GM06990 (cell line): ENCODE measurements around the gene GULP1.

ENCODE experiments used
- DNase-seq: peaks from one replicate; pipeline ENCODE4 v3.0.0-alpha.2; 2011; ENCODE audit not compliant: insufficient read length; ENCODE audit errors: extremely low read depth
- H3K27me3 ChIP-seq: replicated peaks from 2 replicates; pipeline ENCODE4 v1.6.0; 2011; ENCODE audit warnings: low read length; ENCODE audit not compliant: control insufficient read depth, insufficient read depth
- H3K36me3 ChIP-seq: 2 replicates; pipeline ENCODE4 v1.5.1; 2011; ENCODE audit warnings: low read length; ENCODE audit not compliant: control insufficient read depth, insufficient read depth
- H3K4me3 ChIP-seq: replicated peaks from 2 replicates; pipeline ENCODE4 v1.5.1; 2011; ENCODE audit warnings: low read depth, mild to moderate bottlenecking, control low read depth, low read length
- TF ChIP-seq, protein P1 (sequence below): IDR thresholded peaks from 2 replicates; pipeline ENCODE4 v1.5.1; 2011; ENCODE audit warnings: low read length, control low read depth, mild to moderate bottlenecking, inconsistent platforms; ENCODE audit not compliant: insufficient read depth, poor library complexity, severe bottlenecking

The GULP1 gene

DNA sequence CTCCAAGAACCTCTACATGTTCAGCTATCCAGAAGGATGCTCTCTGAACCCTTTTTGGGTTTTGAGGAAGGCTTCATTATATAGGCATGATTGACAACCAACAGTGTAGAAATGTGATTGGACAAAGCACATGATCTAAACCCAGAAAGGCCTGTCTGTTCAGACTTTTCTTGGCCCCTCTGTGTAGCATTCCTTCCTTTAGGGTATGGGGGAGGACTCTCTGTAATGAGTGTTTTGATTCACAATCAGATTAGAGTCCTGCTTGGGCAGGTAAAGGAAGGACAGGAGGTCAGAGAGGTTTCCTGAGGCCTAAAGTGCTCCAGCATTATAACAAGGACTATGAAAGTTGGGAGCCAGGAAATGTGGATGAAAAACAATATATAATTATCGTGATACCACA lies 13.6 kb downstream of the GULP1 start:
- Histone ChIP-seq H3K36me3 (no peaks in the 10 kb centered on the region), H3K27me3 (no peaks in the 10 kb centered on the region), H3K4me3 (no peak overlapping the region)
- TF ChIP-seq, protein P1, sequence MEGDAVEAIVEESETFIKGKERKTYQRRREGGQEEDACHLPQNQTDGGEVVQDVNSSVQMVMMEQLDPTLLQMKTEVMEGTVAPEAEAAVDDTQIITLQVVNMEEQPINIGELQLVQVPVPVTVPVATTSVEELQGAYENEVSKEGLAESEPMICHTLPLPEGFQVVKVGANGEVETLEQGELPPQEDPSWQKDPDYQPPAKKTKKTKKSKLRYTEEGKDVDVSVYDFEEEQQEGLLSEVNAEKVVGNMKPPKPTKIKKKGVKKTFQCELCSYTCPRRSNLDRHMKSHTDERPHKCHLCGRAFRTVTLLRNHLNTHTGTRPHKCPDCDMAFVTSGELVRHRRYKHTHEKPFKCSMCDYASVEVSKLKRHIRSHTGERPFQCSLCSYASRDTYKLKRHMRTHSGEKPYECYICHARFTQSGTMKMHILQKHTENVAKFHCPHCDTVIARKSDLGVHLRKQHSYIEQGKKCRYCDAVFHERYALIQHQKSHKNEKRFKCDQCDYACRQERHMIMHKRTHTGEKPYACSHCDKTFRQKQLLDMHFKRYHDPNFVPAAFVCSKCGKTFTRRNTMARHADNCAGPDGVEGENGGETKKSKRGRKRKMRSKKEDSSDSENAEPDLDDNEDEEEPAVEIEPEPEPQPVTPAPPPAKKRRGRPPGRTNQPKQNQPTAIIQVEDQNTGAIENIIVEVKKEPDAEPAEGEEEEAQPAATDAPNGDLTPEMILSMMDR = no peak
- no peak for DNase-seq

DNA sequence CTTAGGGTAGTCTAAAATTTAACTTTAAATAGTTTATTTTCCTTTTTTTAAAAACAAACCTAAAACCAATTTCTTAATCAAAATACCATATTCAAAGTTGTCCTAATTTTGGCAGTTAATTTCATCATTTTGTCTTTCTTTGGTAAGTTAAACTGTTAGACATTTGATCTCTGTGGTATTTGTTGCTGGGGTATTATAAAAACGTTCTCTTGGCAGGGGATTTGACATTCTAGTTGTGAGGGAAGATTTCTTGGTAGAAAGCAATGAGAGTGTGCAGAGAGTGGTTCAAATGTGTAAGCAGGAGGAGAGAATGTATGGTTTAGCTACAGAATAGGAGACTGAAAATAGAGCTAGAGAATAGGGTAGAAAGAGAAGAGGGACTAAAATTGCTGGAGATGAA lies 14.6 kb downstream of the GULP1 start:
- DNase-seq = no peak
- TF ChIP-seq, protein P1 = no peak
- Histone ChIP-seq H3K27me3 (no peaks in the 10 kb centered on the region), H3K4me3 (no peak overlapping the region), H3K36me3 (no peaks in the 10 kb centered on the region)

DNA sequence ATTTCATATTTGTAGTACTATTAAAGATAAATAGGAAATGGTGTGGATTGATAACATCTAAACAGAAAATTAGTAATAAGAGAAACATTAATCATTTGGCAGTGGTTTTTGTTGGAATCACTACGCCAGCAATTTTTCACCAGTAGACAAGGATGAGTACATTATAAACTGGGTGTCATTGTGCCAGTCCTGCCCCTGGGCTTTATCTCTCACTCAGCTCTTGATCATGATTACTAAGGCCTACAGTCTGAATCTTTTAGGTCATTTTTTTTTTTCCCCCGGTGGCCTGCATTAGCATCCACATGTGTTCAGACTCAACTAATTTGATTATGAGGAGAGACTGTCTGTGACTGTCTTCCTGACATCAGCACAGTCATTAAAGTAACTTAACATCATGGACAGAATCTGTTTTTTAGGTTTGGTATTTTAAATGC lies 16.2 kb downstream of the GULP1 start:
- TF ChIP-seq, protein P1 = no peak

DNA sequence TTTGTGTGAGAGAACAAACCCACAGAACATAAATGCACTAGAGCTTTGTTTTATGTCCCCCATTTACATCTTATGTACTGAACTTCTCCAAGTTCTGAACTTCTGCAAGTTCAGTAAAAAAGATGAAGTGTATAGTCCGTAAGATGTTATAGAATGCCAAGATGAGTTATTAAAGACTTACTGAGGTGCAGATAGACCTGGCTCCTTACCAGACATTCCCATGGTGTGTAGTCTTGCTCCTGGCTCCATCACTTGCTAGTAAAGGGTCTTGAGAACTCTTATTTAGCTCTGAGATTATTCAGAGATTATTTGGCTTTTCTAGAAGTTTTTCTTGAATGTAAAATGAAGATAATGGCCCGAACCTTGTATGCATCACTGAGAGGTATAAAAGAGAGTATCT lies 16.8 kb downstream of the GULP1 start:
- TF ChIP-seq, protein P1 = no peak
- Histone ChIP-seq H3K4me3 (no peak overlapping the region), H3K27me3 (no peaks in the 10 kb centered on the region), H3K36me3 (no peaks in the 10 kb centered on the region)
- DNase-seq = no peak

More for the DNA sequence above, 16.2 kb downstream of the GULP1 start:
- DNase-seq = no peak
- no peaks in the 10 kb centered on the region for H3K36me3 ChIP-seq
- H3K4me3 ChIP-seq = no peak overlapping the region
- no peaks in the 10 kb centered on the region for H3K27me3 ChIP-seq

DNA sequence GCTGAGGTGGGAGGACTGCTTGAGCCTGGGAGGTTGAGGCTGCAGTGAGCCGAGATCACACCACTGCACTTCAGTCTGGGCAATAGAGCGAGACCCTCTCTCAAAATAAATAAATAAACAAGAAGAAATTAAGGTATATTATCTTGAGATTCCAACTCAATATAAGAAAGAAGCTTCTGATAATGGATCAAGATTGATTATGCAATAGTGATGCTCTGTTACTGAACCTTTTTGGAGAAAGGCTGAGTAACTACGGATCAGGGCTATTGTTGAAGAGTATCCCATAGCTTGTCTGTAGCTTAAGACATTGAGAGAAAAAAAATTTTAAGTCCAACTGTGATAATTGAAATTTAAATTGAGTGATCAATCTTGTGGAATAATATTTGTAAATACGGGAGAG lies 17.7 kb downstream of the GULP1 start:
- Histone ChIP-seq H3K36me3 (no peaks in the 10 kb centered on the region), H3K4me3 (no peak overlapping the region), H3K27me3 (no peaks in the 10 kb centered on the region)
- TF ChIP-seq, protein P1 = no peak
- DNase-seq = no peak
